DMS79 treated with DMSO at 0.1 percent for 48 hours (cell line): ENCODE data around the gene KRTAP10-10.
"Not testable (repeated sequence)": the region's sequence is repeated elsewhere in the genome, so short reads cannot be mapped to it uniquely, and the experiment has no call there.

Experiments used
- DNase-seq: peaks from one replicate; lab custom pipeline; 2025; lab: John Stamatoyannopoulos, UW

The KRTAP10-10 gene

GRCh38 chr21:44603109-44603875 is 33.9 kb upstream of the KRTAP10-10 start:
- DNase-seq, result no peak

- DNase-seq, result no peak
Measured at GRCh38 chr21:44603911-44604310, 33.2 kb upstream of the KRTAP10-10 start.

- DNase-seq, result no peak
Measured at GRCh38 chr21:44606495-44606894, 30.7 kb upstream of the KRTAP10-10 start.

- DNase-seq, result no peak
Measured at GRCh38 chr21:44609193-44609592, 28.0 kb upstream of the KRTAP10-10 start.

- not testable (repeated sequence) for DNase-seq
Measured at GRCh38 chr21:44610157-44610843, 26.9 kb upstream of the KRTAP10-10 start.

GRCh38 chr21:44611551-44611950 is 25.6 kb upstream of the KRTAP10-10 start:
- DNase-seq, result no peak

GRCh38 chr21:44612029-44612486 is 25.1 kb upstream of the KRTAP10-10 start, which contains the start of gene KRTAP10-8:
Gene KRTAP10-8, plus strand, starts transcription at chr21:44612079. Its CDS starts 22 bp downstream, at chr21:44612101.
- no peak for DNase-seq

- DNase-seq, result no peak
Measured at GRCh38 chr21:44612669-44613229, 24.4 kb upstream of the KRTAP10-10 start.

- no peak for DNase-seq
Measured at GRCh38 chr21:44613386-44614155, 23.6 kb upstream of the KRTAP10-10 start.

- no peak for DNase-seq
Measured at GRCh38 chr21:44614161-44614631, 23.0 kb upstream of the KRTAP10-10 start.

GRCh38 chr21:44614961-44615391 is 22.2 kb upstream of the KRTAP10-10 start:
- no peak for DNase-seq

- no peak for DNase-seq
Measured at GRCh38 chr21:44615466-44615865, 21.7 kb upstream of the KRTAP10-10 start.

GRCh38 chr21:44615911-44616590 is 21.1 kb upstream of the KRTAP10-10 start:
- DNase-seq, result no peak

- peak; percentile 23 for DNase-seq
Measured at GRCh38 chr21:44616591-44616926, 20.6 kb upstream of the KRTAP10-10 start.

- no peak for DNase-seq
Measured at GRCh38 chr21:44617071-44617501, 20.1 kb upstream of the KRTAP10-10 start.

- no peak for DNase-seq
Measured at GRCh38 chr21:44618504-44618903, 18.7 kb upstream of the KRTAP10-10 start.

- no peak for DNase-seq
Measured at GRCh38 chr21:44618909-44619308, 18.2 kb upstream of the KRTAP10-10 start.

- no peak for DNase-seq
Measured at GRCh38 chr21:44619886-44620285, 17.3 kb upstream of the KRTAP10-10 start.

GRCh38 chr21:44623575-44623974 is 13.6 kb upstream of the KRTAP10-10 start:
- DNase-seq, result no peak

GRCh38 chr21:44625756-44626155 is 11.4 kb upstream of the KRTAP10-10 start:
- DNase-seq, result no peak

- no peak for DNase-seq
Measured at GRCh38 chr21:44626262-44626661, 10.9 kb upstream of the KRTAP10-10 start.
